ENCODE results near the gene C12orf43. TPM values are rescaled to one million over a fixed set of nuclear protein-coding genes. Genes with fewer than 3 reads are reported as not detected.

Gene C12orf43
- total RNA-seq, 2 donors from 2014 or later = 21.4 to 26.8 TPM

DNA sequence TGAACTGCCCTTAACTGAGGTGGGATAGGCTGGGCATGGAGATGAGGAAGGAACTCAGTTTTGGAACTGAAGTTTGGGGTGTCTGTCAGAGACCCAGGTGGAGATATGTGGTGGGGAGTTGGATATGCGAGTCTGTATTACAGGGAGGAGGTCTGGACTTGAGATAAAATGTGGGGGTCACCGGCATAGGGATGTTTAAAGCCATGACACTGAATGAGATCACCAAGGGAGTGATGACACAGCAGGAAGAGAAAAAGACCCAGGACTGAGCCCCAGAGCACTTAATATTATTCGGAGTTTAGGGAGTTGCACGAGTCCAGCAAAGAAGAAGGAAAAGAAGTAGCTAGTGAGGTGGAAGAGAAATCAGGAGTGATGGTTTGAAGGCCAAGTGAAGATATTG is 26.8 kb upstream of the C12orf43 start:
- Histone ChIP-seq H3K9me3 (ENCODE audit: control insufficient read depth, low read length) (no peaks in the 10 kb centered on the region), H3K36me3 (ENCODE audit: control insufficient read depth, insufficient read depth, low read length) (no peaks in the 10 kb centered on the region), H3K27me3 (ENCODE audit: control insufficient read depth, insufficient read depth, low read length, poor library complexity, severe bottlenecking) (peaks cover 4% of the 10 kb centered on the region), H3K27ac (ENCODE audit: low read depth, low read length) (no peak overlapping the region), H3K4me1 (ENCODE audit: control insufficient read depth, insufficient read depth, low read length) (no peaks in the 10 kb centered on the region), H3K9ac (ENCODE audit: extremely low read depth, low read length, poor library complexity, severe bottlenecking) (no peak overlapping the region), H3K4me3 (ENCODE audit: low read length) (no peak overlapping the region)
- no peaks in the 10 kb centered on the region for H3K9me3 Mint-ChIP-seq
- H3K27ac Mint-ChIP-seq = no peak overlapping the region
- TF ChIP-seq, protein P1, sequence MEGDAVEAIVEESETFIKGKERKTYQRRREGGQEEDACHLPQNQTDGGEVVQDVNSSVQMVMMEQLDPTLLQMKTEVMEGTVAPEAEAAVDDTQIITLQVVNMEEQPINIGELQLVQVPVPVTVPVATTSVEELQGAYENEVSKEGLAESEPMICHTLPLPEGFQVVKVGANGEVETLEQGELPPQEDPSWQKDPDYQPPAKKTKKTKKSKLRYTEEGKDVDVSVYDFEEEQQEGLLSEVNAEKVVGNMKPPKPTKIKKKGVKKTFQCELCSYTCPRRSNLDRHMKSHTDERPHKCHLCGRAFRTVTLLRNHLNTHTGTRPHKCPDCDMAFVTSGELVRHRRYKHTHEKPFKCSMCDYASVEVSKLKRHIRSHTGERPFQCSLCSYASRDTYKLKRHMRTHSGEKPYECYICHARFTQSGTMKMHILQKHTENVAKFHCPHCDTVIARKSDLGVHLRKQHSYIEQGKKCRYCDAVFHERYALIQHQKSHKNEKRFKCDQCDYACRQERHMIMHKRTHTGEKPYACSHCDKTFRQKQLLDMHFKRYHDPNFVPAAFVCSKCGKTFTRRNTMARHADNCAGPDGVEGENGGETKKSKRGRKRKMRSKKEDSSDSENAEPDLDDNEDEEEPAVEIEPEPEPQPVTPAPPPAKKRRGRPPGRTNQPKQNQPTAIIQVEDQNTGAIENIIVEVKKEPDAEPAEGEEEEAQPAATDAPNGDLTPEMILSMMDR (conservative IDR thresholded peaks at IDR 0.05) = no peak
- no peak for DNase-seq
- peaks cover 32% of the 10 kb centered on the region for H3K27me3 Mint-ChIP-seq (ENCODE audit: insufficient read depth)
- no peaks in the 10 kb centered on the region for H3K36me3 Mint-ChIP-seq (ENCODE audit: low read depth)
- no peaks in the 10 kb centered on the region for H3K4me1 Mint-ChIP-seq
- 89 to 98% methylated on average over 4 of the region's 4 CpGs for WGBS, 2 experiments (ENCODE audit: insufficient coverage in 1 of 2, insufficient read length in 1 of 2)
- H3K4me3 Mint-ChIP-seq = no peak overlapping the region

DNA sequence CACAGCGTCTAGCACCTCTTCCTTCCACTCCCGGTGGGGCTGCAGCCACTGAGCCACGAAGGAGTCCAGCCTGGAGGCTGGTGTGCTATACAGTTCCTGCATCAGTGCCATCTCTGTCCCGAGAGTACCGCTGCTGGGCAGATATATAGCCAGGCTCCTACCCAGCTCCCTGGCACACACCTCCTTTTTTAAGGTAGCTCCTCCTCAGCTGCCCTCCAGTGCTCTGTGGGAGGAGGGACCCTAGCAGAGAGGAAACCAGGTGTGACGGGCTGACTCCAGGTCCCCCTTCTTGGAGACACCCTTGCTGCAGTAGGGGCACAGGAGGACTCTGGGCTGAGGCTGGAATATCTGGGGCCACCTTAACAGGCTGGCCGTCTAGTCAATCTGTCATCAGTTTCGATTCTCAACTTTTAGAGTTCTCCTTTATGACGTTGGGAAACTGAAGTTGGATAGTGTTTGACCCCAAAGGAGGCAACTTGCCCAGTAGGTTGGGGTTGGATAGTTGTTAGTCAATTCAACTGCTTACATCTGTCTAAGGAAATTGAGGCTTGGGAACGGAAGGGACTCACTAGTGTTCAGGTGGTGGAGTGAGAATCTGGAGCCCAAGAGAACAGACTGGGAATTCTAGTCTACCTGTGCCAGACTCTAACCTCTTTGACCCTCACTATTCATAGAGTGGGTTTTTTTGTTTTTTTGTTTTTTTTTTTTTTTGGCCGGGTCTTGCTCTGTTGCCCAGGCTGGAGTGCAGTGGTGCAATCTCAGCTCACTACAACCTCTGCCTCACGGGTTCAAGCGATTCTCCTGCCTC is 22.8 kb upstream of the C12orf43 start, which contains the start of gene OASL:
OASL (minus strand) TSS at position 386 of the 808 bp plus-strand sequence; CDS start at position 111, 275 bp downstream.
- no peaks in the 10 kb centered on the region for H3K9me3 ChIP-seq (ENCODE audit: control insufficient read depth, low read length)
- DNase-seq = no peak
- H3K27ac Mint-ChIP-seq = no peak within 1 kb of the TSS
- 76 to 82% methylated on average over 11 to 13 of the region's 13 CpGs for WGBS, 2 experiments (ENCODE audit: insufficient coverage in 1 of 2, insufficient read length in 1 of 2)
- peaks cover 4% of the 10 kb centered on the region for H3K27me3 ChIP-seq (ENCODE audit: control insufficient read depth, insufficient read depth, low read length, poor library complexity, severe bottlenecking)
- H3K9ac ChIP-seq (ENCODE audit: extremely low read depth, low read length, poor library complexity, severe bottlenecking) = no peak within 1 kb of the TSS
- H3K9me3 Mint-ChIP-seq = no peaks in the 10 kb centered on the region
- no peaks in the 10 kb centered on the region for H3K4me1 ChIP-seq (ENCODE audit: control insufficient read depth, insufficient read depth, low read length)
- H3K4me3 Mint-ChIP-seq = no peak within 1 kb of the TSS
- no peaks in the 10 kb centered on the region for H3K4me1 Mint-ChIP-seq
- no peak within 1 kb of the TSS for H3K4me3 ChIP-seq (ENCODE audit: low read length)
- H3K36me3 Mint-ChIP-seq (ENCODE audit: low read depth) = no peaks in the 10 kb centered on the region
- no peak within 1 kb of the TSS for H3K27ac ChIP-seq (ENCODE audit: low read depth, low read length)
- peaks cover 17% of the 10 kb centered on the region for H3K27me3 Mint-ChIP-seq (ENCODE audit: insufficient read depth)
- no peaks in the 10 kb centered on the region for H3K36me3 ChIP-seq (ENCODE audit: control insufficient read depth, insufficient read depth, low read length)
- TF ChIP-seq, protein P1 (conservative IDR thresholded peaks at IDR 0.05) = no peak

DNA sequence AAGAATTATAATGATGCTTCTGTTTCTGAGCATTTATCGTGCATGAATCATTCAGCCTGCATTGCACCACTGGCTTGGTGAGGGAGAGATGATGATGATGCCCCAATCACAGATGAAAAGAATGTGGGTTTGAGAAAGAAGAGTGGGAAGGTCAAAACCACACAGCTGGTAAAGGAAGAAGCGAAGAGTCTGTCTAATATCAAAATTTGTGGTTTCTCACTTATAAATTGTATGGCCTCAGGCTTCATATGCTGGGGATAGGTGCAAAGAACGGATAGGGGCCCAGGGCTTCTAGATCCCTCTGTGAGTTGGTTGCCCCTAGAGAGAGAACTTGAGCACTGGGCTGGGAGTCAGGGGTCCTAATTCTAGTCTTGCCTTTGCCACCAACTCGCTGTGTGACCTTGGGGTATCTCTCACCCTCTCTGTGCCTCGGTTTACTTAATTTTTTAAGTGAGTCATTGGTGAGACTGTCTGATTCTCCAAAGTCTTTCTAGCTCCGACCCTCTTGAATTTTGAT is 20.6 kb upstream of the C12orf43 start:
- Histone ChIP-seq H3K27me3 (ENCODE audit: control insufficient read depth, insufficient read depth, low read length, poor library complexity, severe bottlenecking) (no peaks in the 10 kb centered on the region), H3K9me3 (ENCODE audit: control insufficient read depth, low read length) (no peaks in the 10 kb centered on the region), H3K36me3 (ENCODE audit: control insufficient read depth, insufficient read depth, low read length) (no peaks in the 10 kb centered on the region), H3K4me1 (ENCODE audit: control insufficient read depth, insufficient read depth, low read length) (no peaks in the 10 kb centered on the region), H3K9ac (ENCODE audit: extremely low read depth, low read length, poor library complexity, severe bottlenecking) (no peak overlapping the region), H3K4me3 (ENCODE audit: low read length) (no peak overlapping the region), H3K27ac (ENCODE audit: low read depth, low read length) (no peak overlapping the region)
- Mint-ChIP-seq H3K4me1 (no peaks in the 10 kb centered on the region), H3K27ac (no peak overlapping the region), H3K9me3 (no peaks in the 10 kb centered on the region), H3K27me3 (ENCODE audit: insufficient read depth) (peaks cover 2% of the 10 kb centered on the region), H3K36me3 (ENCODE audit: low read depth) (no peaks in the 10 kb centered on the region), H3K4me3 (no peak overlapping the region)
- DNase-seq = no peak
- 83 to 86% methylated on average over 4 to 6 of the region's 6 CpGs for WGBS, 2 experiments (ENCODE audit: insufficient coverage in 1 of 2, insufficient read length in 1 of 2)
- TF ChIP-seq, protein P1 (conservative IDR thresholded peaks at IDR 0.05) = no peak
